ENCODE data around the gene TAGLN3. TPM values are rescaled to one million over a fixed set of nuclear protein-coding genes. Genes with fewer than 3 reads are reported as not detected.

Gene TAGLN3
- total RNA-seq, 1 donor from 2014 or later, result 0.60 TPM

- no peak for TF ChIP-seq CTCF (IDR thresholded peaks at IDR 0.05; ENCODE audit: unreplicated experiment)
- Mint-ChIP-seq H3K4me3 (no peak overlapping the region), H3K9me3 (no peaks in the 10 kb centered on the region), H3K27me3 (ENCODE audit: low read depth) (no peaks in the 10 kb centered on the region), H3K27ac (no peak overlapping the region), H3K4me1 (peaks cover 5% of the 10 kb centered on the region), H3K36me3 (peaks cover 23% of the 10 kb centered on the region)
- no peak for DNase-seq (ENCODE audit: low spot score in 2 of 2, unreplicated experiment in 2 of 2)
Observed at GRCh38 chr3:111986800-111987199, 11.9 kb upstream of the TAGLN3 start.

- peaks cover 2% of the 10 kb centered on the region for H3K4me1 Mint-ChIP-seq
- H3K27me3 Mint-ChIP-seq (ENCODE audit: low read depth), result no peaks in the 10 kb centered on the region
- no peaks in the 10 kb centered on the region for H3K9me3 Mint-ChIP-seq
- peaks cover 25% of the 10 kb centered on the region for H3K36me3 Mint-ChIP-seq
- DNase-seq (ENCODE audit: low spot score in 2 of 2, unreplicated experiment in 2 of 2), result no peak
- TF ChIP-seq CTCF (IDR thresholded peaks at IDR 0.05; ENCODE audit: unreplicated experiment), result peak; percentile 53
- H3K27ac Mint-ChIP-seq, result no peak overlapping the region
- no peak overlapping the region for H3K4me3 Mint-ChIP-seq
Observed at GRCh38 chr3:111989061-111989678, 9.6 kb upstream of the TAGLN3 start.

- Mint-ChIP-seq H3K4me1 (peaks cover 2% of the 10 kb centered on the region), H3K27ac (peak overlapping the region; percentile 59), H3K27me3 (ENCODE audit: low read depth) (peaks cover 3% of the 10 kb centered on the region)
Observed at GRCh38 chr3:111993038-111993437, 5.7 kb upstream of the TAGLN3 start.

GRCh38 chr3:111999484-112000324 lies 982 bp downstream of the TAGLN3 start:
- Mint-ChIP-seq H3K9me3 (no peaks in the 10 kb centered on the region), H3K27me3 (ENCODE audit: low read depth) (peaks cover 26% of the 10 kb centered on the region), H3K4me1 (peaks cover 20% of the 10 kb centered on the region), H3K27ac (no peak overlapping the region), H3K36me3 (no peaks in the 10 kb centered on the region), H3K4me3 (peak overlapping the region; percentile 78)
- peak in 1 of 2 experiments; percentile 41 for DNase-seq (ENCODE audit: low spot score in 2 of 2, unreplicated experiment in 2 of 2)
- no peak for TF ChIP-seq CTCF (IDR thresholded peaks at IDR 0.05; ENCODE audit: unreplicated experiment)

More at GRCh38 chr3:111993038-111993437, 5.7 kb upstream of the TAGLN3 start:
- no peak overlapping the region for H3K4me3 Mint-ChIP-seq
- DNase-seq (ENCODE audit: low spot score in 2 of 2, unreplicated experiment in 2 of 2), result no peak
- peaks cover 9% of the 10 kb centered on the region for H3K36me3 Mint-ChIP-seq
- H3K9me3 Mint-ChIP-seq, result no peaks in the 10 kb centered on the region
- TF ChIP-seq CTCF (IDR thresholded peaks at IDR 0.05; ENCODE audit: unreplicated experiment), result no peak

GRCh38 chr3:112000367-112000771 lies 1.6 kb downstream of the TAGLN3 start:
- no peak for TF ChIP-seq CTCF (IDR thresholded peaks at IDR 0.05; ENCODE audit: unreplicated experiment)
- Mint-ChIP-seq H3K36me3 (no peaks in the 10 kb centered on the region), H3K4me3 (no peak overlapping the region), H3K4me1 (peaks cover 20% of the 10 kb centered on the region), H3K27ac (no peak overlapping the region), H3K9me3 (no peaks in the 10 kb centered on the region), H3K27me3 (ENCODE audit: low read depth) (peaks cover 26% of the 10 kb centered on the region)
- DNase-seq (ENCODE audit: low spot score in 2 of 2, unreplicated experiment in 2 of 2), result no peak

Data from mesothelial cell of epicardium (in vitro differentiated cells).